GM23338 (cell line): ENCODE measurements around the gene DGKH. TPM values are rescaled to one million over a fixed set of nuclear protein-coding genes. Genes with fewer than 3 reads are reported as not detected.

Experiments
- ATAC-seq: fragments of 200-7000 bp; cut with Tn5 transposase; 3 replicates; pipeline ENCODE4 v1.9.1; 2020
- DNase-seq: peaks from one replicate; pipeline ENCODE4 v3.0.0-alpha.2; 2015; ENCODE audit warnings: low spot score
- H2AFZ ChIP-seq: fragments of 200-600 bp; sonication (generic); 2 replicates; pipeline ENCODE4 v1.8.0; 2016; ENCODE audit warnings: antibody characterized with exemption, mild to moderate bottlenecking, moderate library complexity
- H3F3A ChIP-seq: fragments of 200-600 bp; sonication (generic); replicated peaks from 2 replicates; pipeline ENCODE4 v1.8.0; 2017; ENCODE audit warnings: antibody characterized with exemption, mixed run types, low read depth
- H3K27ac ChIP-seq: fragments of 200-600 bp; sonication (generic); 2 replicates; pipeline ENCODE4 v1.6.1; 2016; ENCODE audit warnings: low read depth
- H3K27me3 ChIP-seq: fragments of 200-600 bp; sonication (generic); 2 replicates; pipeline ENCODE4 v1.8.0; 2016; ENCODE audit warnings: mild to moderate bottlenecking, mixed run types, moderate library complexity; ENCODE audit not compliant: insufficient read depth
- H3K36me3 ChIP-seq: fragments of 200-600 bp; sonication (generic); 2 replicates; pipeline ENCODE4 v1.8.0; 2016; ENCODE audit warnings: mild to moderate bottlenecking; ENCODE audit not compliant: insufficient read depth
- H3K4me1 ChIP-seq: fragments of 200-600 bp; sonication (generic); 2 replicates; pipeline ENCODE4 v1.8.0; 2016; ENCODE audit warnings: mild to moderate bottlenecking, moderate library complexity; ENCODE audit not compliant: insufficient read depth
- H3K4me2 ChIP-seq: fragments of 200-600 bp; sonication (generic); 2 replicates; pipeline ENCODE4 v1.7.1; 2017; ENCODE audit warnings: mixed run types
- H3K4me3 ChIP-seq: fragments of 200-600 bp; sonication (generic); 2 replicates; pipeline ENCODE4 v1.6.1; 2016; ENCODE audit warnings: mixed run types
- H3K79me2 ChIP-seq: fragments of 200-600 bp; sonication (generic); replicated peaks from 2 replicates; pipeline ENCODE4 v1.8.0; 2017; ENCODE audit warnings: mild to moderate bottlenecking; ENCODE audit not compliant: insufficient read depth
- H3K9me2 ChIP-seq: fragments of 200-600 bp; sonication (generic); 2 replicates; pipeline ENCODE4 v1.8.0; 2017; ENCODE audit not compliant: insufficient read depth
- H4K20me1 ChIP-seq: fragments of 200-600 bp; sonication (generic); replicated peaks from 2 replicates; pipeline ENCODE4 v1.8.0; 2017; ENCODE audit warnings: mild to moderate bottlenecking; ENCODE audit not compliant: insufficient read depth
- H3K27ac Mint-ChIP-seq: 2 replicates; pipeline ENCODE4 v1.8.0; 2020; ENCODE audit warnings: inconsistent platforms, mild to moderate bottlenecking, moderate library complexity, mixed read lengths
- H3K27me3 Mint-ChIP-seq: 3 replicates; pipeline ENCODE4 v1.8.0; 2022; ENCODE audit warnings: low read depth, mild to moderate bottlenecking, moderate library complexity, mixed read lengths, inconsistent platforms; ENCODE audit not compliant: insufficient read depth, poor library complexity
- H3K36me3 Mint-ChIP-seq: 3 replicates; pipeline ENCODE4 v1.8.0; 2021; ENCODE audit warnings: low read depth, mild to moderate bottlenecking, inconsistent platforms, moderate library complexity, mixed read lengths
- H3K4me1 Mint-ChIP-seq: 3 replicates; pipeline ENCODE4 v1.8.0; 2020; ENCODE audit warnings: mild to moderate bottlenecking, inconsistent platforms, mixed read lengths
- H3K4me3 Mint-ChIP-seq: 3 replicates; pipeline ENCODE4 v1.8.0; 2021; ENCODE audit warnings: moderate library complexity, mild to moderate bottlenecking, inconsistent platforms, mixed read lengths
- H3K9me3 Mint-ChIP-seq: 3 replicates; pipeline ENCODE4 v1.8.0; 2020; ENCODE audit warnings: moderate library complexity, mild to moderate bottlenecking, inconsistent platforms, mixed read lengths
- CREB1 ChIP-seq: fragments of 250-450 bp; sonication (Bioruptor Pico); IDR thresholded peaks from 2 replicates; pipeline ENCODE4 v1.5.0; 2020; ENCODE audit warnings: low read depth, mild to moderate bottlenecking, moderate library complexity
- EZH2 ChIP-seq: fragments of 200-600 bp; sonication (generic); IDR thresholded peaks from one replicate; pipeline ENCODE4 v1.8.0; 2017; ENCODE audit warnings: antibody characterized with exemption, mild to moderate bottlenecking, low read depth; ENCODE audit not compliant: unreplicated experiment
- JUNB ChIP-seq: IDR thresholded peaks from one replicate; pipeline ENCODE4 v1.6.1; 2016; ENCODE audit warnings: antibody characterized with exemption; ENCODE audit not compliant: unreplicated experiment
- NANOG ChIP-seq: IDR thresholded peaks from 2 replicates; pipeline ENCODE4 v1.6.1; 2016; ENCODE audit warnings: antibody characterized with exemption, borderline replicate concordance
- POLR2AphosphoS5 ChIP-seq: IDR thresholded peaks from 2 replicates; pipeline ENCODE4 v1.6.1; 2016; ENCODE audit warnings: antibody characterized with exemption, low read depth
- ZNF114 ChIP-seq: fragments of 250-450 bp; sonication (Bioruptor Pico); IDR thresholded peaks from 2 replicates; pipeline ENCODE4 v1.5.0; 2020; ENCODE audit warnings: mild to moderate bottlenecking, moderate library complexity
- ZNF462 ChIP-seq: fragments of 250-450 bp; sonication (Bioruptor Pico); IDR thresholded peaks from 2 replicates; pipeline ENCODE4 v1.5.0; 2020; ENCODE audit warnings: mild to moderate bottlenecking, moderate library complexity
- polyA plus RNA-seq: library from polyadenylated mRNA; unstranded; fragments of >200 nt; fragmentation: Nextera tagmentation; extraction: Ambion mirVana; gene quantifications from 2 replicates; pipeline ENCODE4 v1.2.1, GENCODE V29; 2016
- total RNA-seq: library from RNA; depleted of rRNA; stranded (reverse); fragments of >200 nt; shearing (Covaris generic); gene quantifications from 2 replicates; pipeline ENCODE4 v1.2.3, GENCODE V29; 2014

The DGKH gene
- total and polyA plus RNA-seq, 2 experiments from 2014 or later = 2.1 to 7.5 TPM

- TF ChIP-seq ZNF462 = no peak
- TF ChIP-seq JUNB = no peak
- TF ChIP-seq POLR2AphosphoS5 = no peak
- TF ChIP-seq CREB1 (CRISPR knock-in tag) = no peak
- TF ChIP-seq ZNF114 (CRISPR knock-in tag) = no peak
These were observed 59.0 kb downstream of the DGKH start (continued) for GRCh38 chr13:42107421-42107820.

DNA sequence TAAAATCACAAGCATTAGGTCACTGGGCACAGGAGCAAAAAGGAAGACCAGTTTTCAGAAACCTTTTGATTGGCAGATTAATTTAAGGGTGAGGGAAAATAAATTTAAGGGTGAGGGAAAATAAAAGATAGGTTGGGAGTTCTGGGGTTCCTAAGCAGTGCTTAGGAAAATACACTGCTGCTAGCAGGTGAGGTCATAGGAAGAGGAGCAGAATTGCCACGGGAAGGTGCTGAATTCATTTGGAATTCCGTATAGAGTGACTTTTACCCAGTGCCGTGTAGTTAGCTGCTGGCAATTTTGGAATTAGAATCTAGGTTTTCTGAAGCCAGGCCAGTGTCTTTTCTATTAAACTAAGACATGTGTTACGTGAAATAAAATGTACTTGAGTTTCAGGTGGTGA lies 59.8 kb downstream of the DGKH start:
- Mint-ChIP-seq H3K4me3 (no peak overlapping the region), H3K36me3 (peaks cover 3% of the 10 kb centered on the region; the same call in 2 of the 3 replicates), H3K4me1 (peaks cover 14% of the 10 kb centered on the region), H3K27me3 (peaks cover 2% of the 10 kb centered on the region), H3K9me3 (peaks cover 3% of the 10 kb centered on the region; the same call in 1 of the 3 replicates), H3K27ac (no peak overlapping the region)
- Histone ChIP-seq H3K79me2 (no peaks in the 10 kb centered on the region), H3F3A (no peaks in the 10 kb centered on the region), H3K4me1 (no peaks in the 10 kb centered on the region), H3K27ac (no peak overlapping the region), H3K36me3 (no peaks in the 10 kb centered on the region), H3K4me3 (no peak overlapping the region), H4K20me1 (no peaks in the 10 kb centered on the region), H3K9me2 (no peaks in the 10 kb centered on the region), H3K27me3 (no peaks in the 10 kb centered on the region), H3K4me2 (no peak overlapping the region), H2AFZ (no peak overlapping the region)
- ATAC-seq (no peak), DNase-seq (no peak)
- TF ChIP-seq EZH2 (no peak), JUNB (no peak), NANOG (no peak)
